IPS-15b (cell line): ENCODE data around the gene DNAAF5.

Source experiments
- H3K27me3 ChIP-seq: one replicate; pipeline ENCODE4 v1.6.1; 2013; ENCODE audit warnings: low read length; ENCODE audit not compliant: control insufficient read depth, insufficient read depth
- H3K36me3 ChIP-seq: one replicate; pipeline ENCODE4 v1.6.1; 2013; ENCODE audit warnings: low read length; ENCODE audit not compliant: control insufficient read depth, insufficient read depth
- H3K4me1 ChIP-seq: one replicate; pipeline ENCODE4 v1.6.1; 2013; ENCODE audit warnings: mild to moderate bottlenecking, low read length; ENCODE audit not compliant: control insufficient read depth, insufficient read depth
- H3K4me3 ChIP-seq: one replicate; pipeline ENCODE4 v1.5.1; 2013; ENCODE audit warnings: low read depth, low read length
- H3K9ac ChIP-seq: one replicate; pipeline ENCODE4 v1.6.1; 2013; ENCODE audit warnings: low read depth, mild to moderate bottlenecking, low read length
- H3K9me3 ChIP-seq: one replicate; pipeline ENCODE4 v1.6.1; 2013; ENCODE audit warnings: mild to moderate bottlenecking, low read length; ENCODE audit not compliant: control insufficient read depth, insufficient read depth

DNAAF5 gene

DNA sequence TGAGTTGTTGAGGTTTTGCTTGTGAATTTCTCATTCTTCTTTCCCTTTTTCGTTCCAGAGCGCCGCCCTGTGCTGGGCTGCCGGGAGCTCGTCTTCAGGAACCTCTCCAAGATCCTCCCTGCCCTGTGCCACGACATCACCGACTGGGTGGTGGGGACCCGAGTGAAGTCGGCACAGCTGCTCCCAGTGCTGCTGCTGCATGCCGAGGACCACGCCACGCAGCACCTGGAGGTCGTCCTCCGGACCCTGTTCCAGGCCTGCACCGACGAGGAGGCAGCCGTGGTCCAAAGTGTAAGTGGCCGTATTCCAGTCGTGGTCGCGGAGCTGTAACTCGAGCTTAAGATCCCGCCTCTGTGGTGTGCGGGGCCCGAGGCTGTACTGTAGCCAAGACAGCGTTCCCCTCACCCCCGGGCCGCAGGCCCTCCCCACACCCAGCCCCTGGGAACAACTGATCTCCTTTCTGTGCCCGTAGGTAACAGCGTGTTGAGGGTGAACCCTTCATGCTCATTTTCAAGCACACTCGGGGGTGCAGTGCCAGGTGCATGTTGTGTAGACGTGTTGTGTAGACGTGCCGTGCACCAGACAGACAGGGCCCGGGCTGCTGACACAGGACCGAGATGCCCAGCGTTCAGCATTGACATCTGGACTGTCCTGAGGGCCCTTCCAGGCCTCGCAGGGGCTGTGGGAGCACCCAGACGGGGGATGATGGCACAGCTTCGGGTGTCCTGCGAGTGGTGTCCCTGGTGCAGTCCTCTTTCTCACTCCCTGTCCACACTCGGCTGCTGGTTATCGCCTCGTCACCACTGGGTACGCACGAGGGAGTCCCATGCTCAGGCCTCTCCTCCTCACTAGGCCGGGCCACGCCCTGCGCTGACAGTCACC is 28.3 kb downstream of the DNAAF5 start:
- H3K27me3 ChIP-seq = no peaks in the 10 kb centered on the region
- H3K4me3 ChIP-seq = no peak overlapping the region
- H3K4me1 ChIP-seq = no peaks in the 10 kb centered on the region
- H3K36me3 ChIP-seq = peaks cover 53% of the 10 kb centered on the region
- no peak overlapping the region for H3K9ac ChIP-seq
- no peaks in the 10 kb centered on the region for H3K9me3 ChIP-seq

DNA sequence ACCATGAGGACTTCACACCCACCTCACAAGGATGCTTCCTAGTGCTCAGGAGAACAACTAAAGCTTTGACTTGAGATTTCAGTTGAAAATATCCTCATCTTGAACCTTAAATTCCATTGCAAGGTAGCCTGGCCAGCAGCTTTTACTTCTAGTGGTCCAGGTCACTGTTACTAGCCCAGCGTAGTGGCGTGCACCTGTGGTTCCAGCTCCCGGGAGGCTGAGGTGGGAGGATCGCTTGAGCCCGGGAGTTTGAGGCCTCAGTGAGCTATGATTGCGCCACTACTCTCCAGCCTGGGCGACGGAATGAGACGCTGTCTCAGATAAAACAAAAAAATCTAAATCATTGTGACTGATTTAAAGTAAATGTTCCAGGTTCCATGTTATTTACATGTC is 28.9 kb downstream of the DNAAF5 start:
- Histone ChIP-seq H3K4me3 (no peak overlapping the region), H3K36me3 (peaks cover 49% of the 10 kb centered on the region), H3K27me3 (no peaks in the 10 kb centered on the region), H3K9ac (no peak overlapping the region), H3K4me1 (no peaks in the 10 kb centered on the region), H3K9me3 (no peaks in the 10 kb centered on the region)

GRCh38 chr7:756231-756927 is 29.9 kb downstream of the DNAAF5 start:
- Histone ChIP-seq H3K9ac (no peak overlapping the region), H3K4me3 (no peak overlapping the region), H3K9me3 (no peaks in the 10 kb centered on the region), H3K36me3 (peaks cover 56% of the 10 kb centered on the region), H3K27me3 (no peaks in the 10 kb centered on the region), H3K4me1 (no peaks in the 10 kb centered on the region)

- Histone ChIP-seq H3K9me3 (no peaks in the 10 kb centered on the region), H3K4me1 (no peaks in the 10 kb centered on the region), H3K9ac (no peak overlapping the region), H3K36me3 (peaks cover 60% of the 10 kb centered on the region), H3K4me3 (no peak overlapping the region), H3K27me3 (no peaks in the 10 kb centered on the region)
Measured at GRCh38 chr7:756928-757560, 30.5 kb downstream of the DNAAF5 start.

- H3K27me3 ChIP-seq = no peaks in the 10 kb centered on the region
- no peak overlapping the region for H3K9ac ChIP-seq
- no peaks in the 10 kb centered on the region for H3K9me3 ChIP-seq
- H3K36me3 ChIP-seq = peaks cover 58% of the 10 kb centered on the region
- H3K4me1 ChIP-seq = no peaks in the 10 kb centered on the region
- no peak overlapping the region for H3K4me3 ChIP-seq
Measured at GRCh38 chr7:757741-758163, 31.3 kb downstream of the DNAAF5 start.

- H3K9me3 ChIP-seq = no peaks in the 10 kb centered on the region
- H3K27me3 ChIP-seq = no peaks in the 10 kb centered on the region
- no peaks in the 10 kb centered on the region for H3K4me1 ChIP-seq
- no peak overlapping the region for H3K9ac ChIP-seq
- no peak overlapping the region for H3K4me3 ChIP-seq
- H3K36me3 ChIP-seq = peaks cover 57% of the 10 kb centered on the region
Measured at GRCh38 chr7:759569-759968, 33.1 kb downstream of the DNAAF5 start.

DNA sequence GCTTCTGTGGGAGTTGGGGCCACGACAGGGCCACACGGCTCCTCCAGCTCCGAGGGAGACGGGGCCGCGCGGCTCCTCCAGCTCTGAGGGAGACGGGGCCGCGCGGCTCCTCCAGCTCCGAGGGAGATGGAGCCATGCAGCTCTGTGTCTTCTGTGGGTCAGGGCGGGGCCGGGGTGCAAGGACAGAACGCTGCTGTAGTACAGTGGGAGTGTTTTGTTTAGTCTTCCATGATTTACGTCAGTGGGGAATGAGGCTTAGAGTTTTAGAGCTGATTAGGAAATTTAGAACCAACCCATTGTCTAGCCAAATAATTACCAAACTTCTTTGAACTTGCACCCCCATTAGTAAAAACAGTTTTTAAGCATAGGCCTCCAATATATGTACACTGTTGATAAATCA is 33.5 kb downstream of the DNAAF5 start:
- Histone ChIP-seq H3K36me3 (peaks cover 53% of the 10 kb centered on the region), H3K27me3 (no peaks in the 10 kb centered on the region), H3K4me3 (no peak overlapping the region), H3K9me3 (no peaks in the 10 kb centered on the region), H3K4me1 (no peaks in the 10 kb centered on the region), H3K9ac (no peak overlapping the region)

DNA sequence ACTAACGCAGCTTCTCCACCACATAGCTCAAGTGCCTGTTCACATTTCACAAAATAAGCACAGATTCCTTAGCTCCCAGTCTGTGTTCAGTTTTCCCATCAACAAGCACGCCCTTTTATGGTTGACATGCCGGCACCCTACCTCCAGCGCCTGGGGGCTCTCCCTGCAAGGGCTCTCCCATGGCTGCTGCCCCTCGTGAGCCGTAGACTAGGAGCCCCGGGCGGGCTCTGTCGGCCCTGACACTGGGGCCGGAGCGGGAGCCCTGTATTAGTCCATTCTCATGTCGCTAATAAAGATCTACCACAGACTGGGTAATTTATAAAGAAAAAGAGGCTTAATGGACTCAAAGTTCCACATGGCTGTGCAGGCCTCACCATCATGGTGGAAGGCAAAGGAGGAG is 34.6 kb downstream of the DNAAF5 start:
- no peaks in the 10 kb centered on the region for H3K4me1 ChIP-seq
- no peak overlapping the region for H3K9ac ChIP-seq
- H3K36me3 ChIP-seq = peaks cover 48% of the 10 kb centered on the region
- no peaks in the 10 kb centered on the region for H3K27me3 ChIP-seq
- no peaks in the 10 kb centered on the region for H3K9me3 ChIP-seq
- H3K4me3 ChIP-seq = no peak overlapping the region

DNA sequence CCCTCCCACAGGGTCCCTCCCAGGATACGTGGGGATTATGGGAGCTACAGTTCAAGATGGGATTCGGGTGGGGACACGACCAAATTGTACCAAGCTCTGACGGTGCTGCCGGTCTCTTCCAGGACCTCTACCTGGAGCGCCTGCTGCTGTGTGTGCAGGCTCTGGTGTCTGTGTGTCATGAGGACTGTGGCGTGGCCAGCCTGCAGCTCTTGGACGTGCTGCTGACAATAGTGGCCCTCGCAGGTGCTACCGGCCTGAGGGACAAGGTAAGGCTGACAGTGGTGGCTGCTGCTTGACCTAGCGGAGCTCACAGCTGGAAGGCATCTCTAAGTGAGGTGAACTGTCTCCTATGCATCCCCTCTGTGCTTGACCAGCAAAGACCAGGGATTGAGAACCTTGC is 35.1 kb downstream of the DNAAF5 start:
- Histone ChIP-seq H3K4me1 (no peaks in the 10 kb centered on the region), H3K9ac (no peak overlapping the region), H3K27me3 (no peaks in the 10 kb centered on the region), H3K9me3 (no peaks in the 10 kb centered on the region), H3K36me3 (peaks cover 46% of the 10 kb centered on the region), H3K4me3 (no peak overlapping the region)

GRCh38 chr7:762885-763284 is 36.4 kb downstream of the DNAAF5 start:
- no peak overlapping the region for H3K4me3 ChIP-seq
- no peaks in the 10 kb centered on the region for H3K9me3 ChIP-seq
- H3K9ac ChIP-seq = no peak overlapping the region
- no peaks in the 10 kb centered on the region for H3K27me3 ChIP-seq
- H3K36me3 ChIP-seq = peaks cover 39% of the 10 kb centered on the region
- no peaks in the 10 kb centered on the region for H3K4me1 ChIP-seq

GRCh38 chr7:763762-764161 is 37.3 kb downstream of the DNAAF5 start:
- Histone ChIP-seq H3K4me1 (no peaks in the 10 kb centered on the region), H3K9me3 (no peaks in the 10 kb centered on the region), H3K27me3 (no peaks in the 10 kb centered on the region), H3K4me3 (no peak overlapping the region), H3K9ac (no peak overlapping the region), H3K36me3 (peaks cover 37% of the 10 kb centered on the region)
